NOMO-1 (cell line): Measurements from ENCODE around the gene UNCX.
"Not testable (repeated sequence)": the region's sequence is repeated elsewhere in the genome, so short reads cannot be mapped to it uniquely, and the experiment has no call there.

Source experiments
- DNase-seq, 2 experiments: peaks; one replicate each; lab custom pipeline; 2025; ENCODE audit not compliant: unreplicated experiment in 2 of 2; lab: John Stamatoyannopoulos, UW

UNCX gene

DNA sequence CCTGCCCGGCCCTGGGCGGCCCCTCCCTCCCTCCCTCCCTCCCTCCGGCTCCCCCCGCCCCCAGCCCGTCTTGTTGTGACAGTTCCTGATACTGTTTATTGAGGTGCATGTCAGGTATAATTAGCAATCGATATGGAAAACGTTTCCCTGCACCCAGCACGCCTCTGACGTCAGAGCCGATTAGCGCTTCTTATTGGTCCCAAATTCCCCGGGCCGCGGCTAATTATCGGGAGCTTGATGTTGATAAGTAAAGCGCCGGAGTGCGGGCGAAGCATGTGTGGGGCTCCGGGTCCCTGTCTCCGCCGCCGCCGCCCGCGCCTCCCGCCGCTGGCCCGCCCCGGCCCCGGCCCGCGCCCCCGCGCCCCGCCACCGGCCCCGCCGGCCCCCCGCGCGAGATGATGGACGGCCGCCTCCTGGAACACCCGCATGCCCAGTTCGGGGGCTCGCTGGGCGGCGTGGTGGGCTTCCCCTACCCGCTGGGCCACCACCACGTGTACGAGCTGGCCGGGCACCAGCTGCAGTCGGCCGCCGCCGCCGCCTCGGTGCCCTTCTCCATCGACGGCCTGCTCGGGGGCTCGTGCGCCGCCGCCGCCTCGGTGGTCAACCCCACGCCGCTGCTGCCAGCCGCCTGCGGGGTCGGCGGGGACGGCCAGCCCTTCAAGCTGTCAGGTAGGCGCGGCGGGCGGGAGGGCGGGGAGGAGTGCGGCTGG lies at the start of gene UNCX:
TSS of gene UNCX (plus strand) at position 250 of the 710 bp plus-strand sequence. CDS start at position 396, 146 bp downstream.
- no peak for DNase-seq

- no peak for DNase-seq
These were observed 45.5 kb upstream of the UNCX start for GRCh38 chr7:1187127-1187526.

DNA sequence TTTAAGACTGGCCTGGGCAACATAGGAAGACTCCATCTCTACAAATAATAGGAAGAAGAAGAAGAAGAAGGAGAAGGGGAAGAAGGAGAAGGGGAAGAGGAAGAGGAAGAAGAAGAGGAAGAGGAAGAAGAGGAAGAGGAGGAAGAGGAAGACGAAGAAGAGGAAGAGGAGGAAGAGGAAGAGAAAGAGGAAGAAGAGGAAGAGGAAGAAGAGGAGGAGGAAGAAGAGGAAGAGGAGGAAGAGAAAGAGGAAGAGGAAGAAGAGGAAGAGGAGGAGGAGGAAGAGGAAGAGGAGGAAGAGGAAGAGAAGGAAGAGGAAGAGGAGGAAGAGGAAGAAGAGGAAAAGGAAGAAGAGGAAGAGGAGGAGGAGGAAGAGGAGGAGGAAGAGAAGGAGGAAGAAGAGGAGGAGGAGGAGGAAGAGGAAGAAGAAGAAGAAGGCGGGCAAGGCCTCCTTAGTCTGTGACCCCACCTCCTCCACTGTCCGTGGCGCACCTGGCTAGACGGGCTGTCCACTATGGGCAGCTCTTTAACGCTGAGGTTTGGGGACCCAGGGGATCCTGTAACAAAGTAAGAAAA lies 43.9 kb upstream of the UNCX start:
- DNase-seq = no peak

DNA sequence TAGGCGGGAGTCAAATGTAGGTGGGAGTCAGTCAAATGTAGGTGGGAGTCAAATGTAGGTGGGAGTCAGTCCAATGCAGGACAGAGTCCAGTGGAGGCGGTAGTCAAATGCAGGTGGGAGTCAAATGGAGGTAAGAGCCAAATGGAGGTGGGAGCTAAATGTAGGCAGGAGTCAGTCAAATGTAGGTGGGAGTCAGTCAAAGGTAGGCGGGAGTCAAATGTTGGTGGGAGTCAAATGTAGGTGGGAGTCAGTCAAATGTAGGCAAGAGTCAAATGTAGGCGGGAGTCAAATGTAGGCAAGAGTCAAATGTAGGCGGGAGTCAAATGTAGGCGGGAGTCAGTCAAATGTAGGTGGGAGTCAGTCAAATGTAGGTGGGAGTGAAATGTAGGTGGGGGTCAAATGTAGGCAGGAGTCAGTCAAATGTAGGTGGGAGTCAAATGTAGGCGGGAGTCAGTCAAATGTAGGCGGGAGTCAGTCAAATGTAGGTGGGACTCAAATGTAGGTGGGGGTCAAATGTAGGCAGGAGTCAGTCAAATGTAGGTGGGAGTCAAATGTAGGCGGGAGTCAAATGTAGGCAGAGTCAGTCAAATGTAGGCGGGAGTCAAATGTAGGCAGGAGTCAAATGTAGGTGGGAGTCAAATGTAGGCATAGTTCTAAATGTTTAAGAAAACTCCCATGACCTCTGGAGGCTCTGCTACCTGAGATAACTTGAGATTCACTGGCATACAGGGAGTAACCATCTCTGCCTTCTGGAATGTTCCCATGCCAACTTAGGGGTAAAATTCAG lies 42.5 kb upstream of the UNCX start:
- DNase-seq = no peak

GRCh38 chr7:1192171-1192676 lies 40.4 kb upstream of the UNCX start:
- peak; percentile 88 to 97 for DNase-seq

GRCh38 chr7:1193593-1194424 lies 38.9 kb upstream of the UNCX start:
- no peak for DNase-seq

- not testable (repeated sequence) for DNase-seq
These were observed 36.2 kb upstream of the UNCX start for GRCh38 chr7:1196441-1196840.

- DNase-seq = no peak
These were observed 35.7 kb upstream of the UNCX start for GRCh38 chr7:1196950-1197349.

DNA sequence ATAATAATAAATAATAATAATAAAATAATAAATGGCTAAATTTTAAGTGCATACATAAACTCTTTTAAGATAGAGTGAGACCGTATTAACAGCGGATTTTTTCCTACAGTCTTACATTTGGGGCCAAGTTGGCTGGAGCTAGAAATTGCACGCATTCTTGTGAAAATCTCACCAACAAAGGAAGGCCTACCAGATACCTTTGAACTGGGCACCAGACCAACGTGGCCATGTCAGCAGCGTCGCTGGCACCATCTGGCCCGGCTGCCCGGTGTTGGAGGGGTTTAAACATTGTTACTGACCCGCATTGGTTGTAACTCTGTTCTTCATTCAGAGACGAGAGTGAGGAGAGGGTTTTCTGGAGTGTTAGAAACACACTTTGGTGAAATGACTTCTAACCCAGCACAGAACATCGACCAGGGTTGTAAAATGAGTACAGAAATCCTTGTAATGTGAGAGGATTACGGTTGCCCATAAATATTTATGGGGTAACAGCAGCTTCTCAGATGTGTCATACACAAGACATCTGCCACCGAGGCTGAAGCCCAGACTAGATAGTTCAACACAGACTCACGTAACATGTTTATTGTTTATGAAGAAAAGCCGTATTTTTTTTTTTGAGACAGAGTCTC lies 34.6 kb upstream of the UNCX start:
- DNase-seq = no peak

DNA sequence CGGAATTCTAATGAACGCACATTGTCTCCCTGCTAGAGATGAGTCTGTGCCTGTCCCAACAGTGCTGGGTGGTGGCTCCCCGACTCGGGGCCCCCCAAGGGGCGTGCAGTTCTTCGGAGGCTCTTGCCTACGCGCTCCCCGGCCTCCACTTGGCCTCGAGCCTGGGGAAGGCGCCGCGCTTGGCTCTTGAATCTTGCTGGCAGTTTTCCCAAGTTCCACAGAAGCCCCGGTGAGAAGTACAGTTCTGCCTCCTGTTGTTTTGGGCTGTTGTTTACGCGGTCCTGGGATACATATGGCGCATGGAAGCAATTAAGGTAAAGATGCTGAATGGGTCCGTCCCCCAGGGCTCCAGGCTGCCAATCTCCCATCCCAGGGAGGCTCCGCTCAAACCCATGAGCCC lies 32.6 kb upstream of the UNCX start:
- DNase-seq = no peak

DNA sequence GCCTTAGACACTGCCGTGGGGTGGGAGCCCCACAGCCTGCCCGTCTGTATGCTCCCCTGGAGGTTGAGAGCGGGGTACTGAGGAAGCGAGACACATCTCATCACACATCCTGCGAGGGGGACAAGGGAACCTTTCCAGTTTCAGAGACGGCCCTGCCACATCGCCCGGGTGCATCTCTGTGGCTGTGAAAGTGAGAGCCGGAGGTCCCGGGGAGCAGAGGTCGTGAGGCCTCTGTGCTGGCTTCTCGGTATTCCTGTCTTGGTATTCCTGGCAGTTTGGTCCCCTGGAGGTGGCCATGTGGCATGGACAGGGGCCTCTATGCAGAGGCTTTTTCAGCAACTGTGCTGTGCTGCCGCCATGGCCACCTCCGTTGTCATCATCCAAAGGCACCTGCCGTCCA lies 30.8 kb upstream of the UNCX start:
- DNase-seq = no peak

DNA sequence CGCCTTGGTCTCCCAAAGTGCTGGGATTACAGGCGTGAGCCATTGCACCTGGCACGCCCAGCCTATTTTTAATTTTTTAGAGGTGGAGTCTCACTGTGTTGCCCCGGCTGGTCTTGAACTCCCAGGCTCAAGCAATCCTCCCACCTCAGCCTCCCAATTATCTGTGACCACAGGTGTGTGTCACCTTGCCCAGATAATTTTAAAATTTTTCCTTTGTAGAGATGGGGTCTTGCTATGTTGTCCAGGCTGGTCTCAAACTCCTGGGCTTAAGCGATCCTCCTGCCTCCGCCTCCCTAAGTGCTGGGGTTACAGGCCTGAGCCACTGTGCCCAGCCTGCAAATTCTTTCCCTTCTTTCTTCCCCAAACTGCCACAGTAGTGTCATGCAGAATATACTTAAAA lies 29.8 kb upstream of the UNCX start:
- DNase-seq = not testable (repeated sequence)

DNA sequence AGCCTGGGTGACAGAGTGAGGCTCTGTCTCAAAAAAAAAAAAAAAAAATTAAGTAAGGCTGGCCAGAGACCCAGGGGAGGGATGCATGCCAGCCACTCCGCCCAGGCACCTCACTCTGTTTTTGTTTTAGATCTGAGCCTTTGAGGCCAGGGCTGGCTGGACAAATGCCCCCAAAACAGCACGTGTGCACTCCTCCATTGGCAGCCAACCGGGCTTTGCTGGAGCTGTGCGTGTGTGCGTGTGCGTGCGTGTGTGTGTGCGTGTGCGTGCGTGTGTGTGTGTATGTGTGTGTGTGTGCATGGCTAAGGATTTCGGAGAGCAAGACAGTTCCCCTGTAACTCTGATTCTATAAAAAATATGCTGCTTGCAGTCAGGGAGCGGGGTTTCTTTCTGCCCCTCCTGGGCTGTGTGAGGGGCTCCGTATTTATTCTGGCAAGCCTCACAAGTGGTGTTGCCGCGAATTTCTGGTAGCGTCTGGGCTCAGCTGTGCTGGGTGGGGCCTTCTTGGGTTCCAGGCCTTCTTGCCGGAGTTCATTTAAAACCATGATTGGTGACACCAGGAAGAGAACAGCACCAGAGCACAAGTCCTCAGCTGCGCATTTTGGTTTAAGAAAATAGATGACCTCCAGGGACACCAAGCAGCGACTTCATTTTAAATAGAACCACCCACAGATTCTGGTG lies 28.1 kb upstream of the UNCX start:
- DNase-seq = no peak

DNA sequence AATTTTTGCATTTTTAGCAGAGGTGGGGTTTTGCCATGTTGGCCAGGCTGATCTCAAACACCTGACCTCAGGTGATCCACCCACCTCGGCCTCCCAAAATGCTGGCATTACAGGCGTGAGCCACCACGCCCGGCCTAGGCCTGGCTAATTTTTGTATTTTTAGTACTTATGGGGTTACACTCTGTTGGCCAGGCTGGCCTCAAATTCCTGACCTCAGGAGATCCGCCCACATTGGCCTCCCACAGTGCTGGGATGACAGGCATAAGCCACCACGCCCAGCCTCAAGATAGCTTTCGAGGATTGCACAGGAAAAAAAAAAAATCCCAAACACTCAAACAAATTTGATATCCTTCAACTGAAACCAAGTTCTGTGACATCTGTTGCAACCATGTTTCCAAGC lies 26.9 kb upstream of the UNCX start:
- DNase-seq = not testable (repeated sequence)

DNA sequence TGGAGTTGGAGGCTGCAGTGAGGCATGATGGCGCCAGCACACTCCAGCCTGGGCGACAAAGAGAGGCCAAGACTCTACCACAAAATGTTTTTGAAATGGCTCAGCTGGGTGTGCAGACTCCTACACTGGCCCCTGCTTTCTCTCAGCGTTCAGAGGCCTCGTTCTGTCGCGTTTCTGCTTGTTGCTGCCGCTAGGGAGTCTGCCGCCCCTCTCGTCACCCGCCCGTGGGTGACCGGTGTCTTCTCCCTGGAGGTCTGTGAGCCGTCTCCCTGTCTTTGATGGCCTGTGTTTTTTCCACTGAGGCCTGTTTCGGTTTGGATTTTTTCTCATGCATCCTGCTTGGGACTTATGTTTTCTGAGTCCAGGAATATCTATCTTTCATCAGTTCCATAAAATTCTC lies 23.6 kb upstream of the UNCX start:
- DNase-seq = no peak

DNA sequence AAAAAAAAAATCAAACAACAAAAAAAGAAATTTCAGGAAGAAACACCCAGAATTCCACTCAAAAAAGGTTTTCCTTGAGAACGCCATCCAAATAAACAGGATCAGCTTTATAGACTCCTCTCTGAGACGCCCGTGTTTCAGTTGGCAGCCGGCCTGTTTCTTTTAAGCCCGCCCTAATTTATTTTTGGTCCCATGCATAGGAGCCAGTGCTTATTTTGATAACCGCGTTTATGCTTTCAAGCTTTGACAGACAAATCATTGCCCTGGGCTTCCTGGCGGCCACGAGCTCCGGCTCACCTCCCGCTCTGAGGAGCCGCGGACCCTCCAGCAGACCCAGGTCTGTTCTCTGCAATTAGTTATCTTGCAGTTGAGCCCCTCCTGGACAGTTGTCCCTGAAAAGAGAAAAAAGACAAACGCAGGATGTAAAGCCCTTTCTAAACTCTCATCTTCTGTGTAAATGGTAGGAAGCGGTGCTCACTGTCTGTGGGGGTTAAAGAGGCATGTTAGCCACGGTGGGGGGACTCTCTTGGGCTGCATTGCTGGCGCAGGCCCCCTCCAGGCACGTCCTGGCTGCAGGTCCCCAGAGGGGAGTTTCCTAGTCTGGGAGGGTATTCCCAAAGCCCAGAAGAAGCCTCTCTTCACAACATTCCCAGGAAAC lies 22.2 kb upstream of the UNCX start:
- DNase-seq = no peak

DNA sequence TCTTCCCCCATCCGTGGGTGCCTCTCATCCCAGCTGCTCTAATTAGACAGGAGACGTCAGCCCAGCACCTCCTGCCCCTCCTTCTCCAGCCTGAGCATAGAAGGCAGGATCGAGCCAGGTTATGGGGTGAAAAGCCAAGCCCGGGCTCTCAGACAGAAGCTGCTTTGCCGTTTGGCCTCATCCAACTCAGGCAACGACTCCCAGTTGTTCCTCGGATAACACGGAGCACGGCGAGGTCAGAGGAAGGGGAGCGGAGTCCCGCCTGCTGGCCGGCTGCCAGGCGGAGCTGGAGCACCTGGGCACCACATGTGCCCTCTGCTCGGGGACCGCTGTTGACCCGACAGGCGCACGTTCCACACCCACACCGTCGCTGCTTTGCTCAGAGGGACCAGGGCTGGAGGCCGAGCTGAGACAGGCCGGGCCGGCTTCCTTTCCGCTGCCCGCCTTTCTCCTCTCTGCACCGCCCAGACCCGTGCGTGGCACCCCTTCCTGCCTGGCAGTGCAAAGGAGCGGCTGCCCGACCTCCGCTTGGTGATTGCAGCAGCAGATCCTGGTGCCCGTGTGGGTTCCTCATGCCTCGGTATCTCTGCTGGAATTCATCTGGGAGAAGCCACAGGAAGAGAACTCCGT lies 21.6 kb upstream of the UNCX start:
- DNase-seq = no peak

- DNase-seq = no peak
These were observed 21.1 kb upstream of the UNCX start for GRCh38 chr7:1211611-1212010.

DNA sequence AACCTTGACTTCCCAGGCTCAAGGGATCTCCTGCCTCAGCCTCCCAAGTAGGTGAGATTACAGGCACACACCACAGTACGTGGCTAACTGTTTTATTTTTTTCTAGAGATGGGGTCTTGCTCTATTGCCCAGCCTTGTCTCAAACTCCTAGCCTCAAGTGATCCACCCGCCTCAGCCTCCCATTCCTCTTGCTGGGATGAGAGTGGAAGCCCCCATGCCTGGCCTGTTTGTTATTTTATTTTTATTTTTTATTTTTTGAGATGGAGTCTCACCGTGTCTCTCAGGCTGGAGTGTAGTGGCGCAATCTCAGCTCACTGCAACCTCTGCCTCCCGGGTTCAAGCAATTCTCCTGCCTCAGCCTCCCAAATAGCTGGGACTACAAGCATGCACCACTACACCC lies 20.6 kb upstream of the UNCX start:
- DNase-seq = not testable (repeated sequence)
